GM10248 (cell line): ENCODE results near the gene PRKCB.

ENCODE experiments used
- CTCF ChIA-PET: fragments of 300-600 bp; sonication (Branson Sonifier 250); formaldehyde crosslinking; extraction: SDS; loops from one replicate; lab custom pipeline; 2021; ENCODE audit warnings: antibody characterized with exemption; lab: Yijun Ruan, JAX
- POLR2A ChIA-PET: fragments of 350-650 bp; sonication (Branson Sonifier 250); formaldehyde crosslinking; extraction: SDS; loops from one replicate; lab custom pipeline; 2020; ENCODE audit warnings: antibody characterized with exemption; lab: Yijun Ruan, JAX
- DNase-seq: peaks from one replicate; pipeline ENCODE4 v3.0.0; 2012; ENCODE audit errors: extremely low spot score
- TF ChIP-seq, protein P1 (sequence below): IDR thresholded peaks from 2 replicates; pipeline ENCODE4 v1.5.1; 2012; ENCODE audit warnings: mild to moderate bottlenecking, low read depth; ENCODE audit errors: extremely low read depth, missing control alignments, control extremely low read depth

PRKCB gene

DNA sequence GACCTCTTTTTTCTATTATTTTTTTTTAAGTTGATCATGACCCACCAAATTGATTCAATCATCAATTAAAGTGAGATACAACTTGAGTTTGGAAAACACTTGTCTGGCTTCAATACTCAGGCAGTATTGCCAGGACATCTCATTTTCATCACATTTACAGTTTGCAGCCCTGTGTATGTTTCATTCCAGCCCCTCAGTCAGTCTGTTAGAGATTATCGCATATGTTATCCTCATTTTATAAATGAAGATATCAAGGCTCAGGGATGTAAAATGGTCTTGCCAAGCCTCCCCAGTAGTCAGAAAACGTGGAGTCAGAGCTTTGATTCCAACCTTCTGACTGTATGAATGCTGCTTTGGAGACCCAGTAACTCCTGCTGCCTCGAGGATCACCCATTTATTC lies 333.1 kb downstream of the PRKCB start:
- TF ChIP-seq, protein P1, sequence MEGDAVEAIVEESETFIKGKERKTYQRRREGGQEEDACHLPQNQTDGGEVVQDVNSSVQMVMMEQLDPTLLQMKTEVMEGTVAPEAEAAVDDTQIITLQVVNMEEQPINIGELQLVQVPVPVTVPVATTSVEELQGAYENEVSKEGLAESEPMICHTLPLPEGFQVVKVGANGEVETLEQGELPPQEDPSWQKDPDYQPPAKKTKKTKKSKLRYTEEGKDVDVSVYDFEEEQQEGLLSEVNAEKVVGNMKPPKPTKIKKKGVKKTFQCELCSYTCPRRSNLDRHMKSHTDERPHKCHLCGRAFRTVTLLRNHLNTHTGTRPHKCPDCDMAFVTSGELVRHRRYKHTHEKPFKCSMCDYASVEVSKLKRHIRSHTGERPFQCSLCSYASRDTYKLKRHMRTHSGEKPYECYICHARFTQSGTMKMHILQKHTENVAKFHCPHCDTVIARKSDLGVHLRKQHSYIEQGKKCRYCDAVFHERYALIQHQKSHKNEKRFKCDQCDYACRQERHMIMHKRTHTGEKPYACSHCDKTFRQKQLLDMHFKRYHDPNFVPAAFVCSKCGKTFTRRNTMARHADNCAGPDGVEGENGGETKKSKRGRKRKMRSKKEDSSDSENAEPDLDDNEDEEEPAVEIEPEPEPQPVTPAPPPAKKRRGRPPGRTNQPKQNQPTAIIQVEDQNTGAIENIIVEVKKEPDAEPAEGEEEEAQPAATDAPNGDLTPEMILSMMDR: no peak
- POLR2A ChIA-PET: no interaction called here
- CTCF ChIA-PET: interaction anchor here (1.4 kb wide), 1 partner anchor 16 kb away, joined by 3 read pairs; no protein-coding TSS in a partner anchor
- DNase-seq: no peak

DNA sequence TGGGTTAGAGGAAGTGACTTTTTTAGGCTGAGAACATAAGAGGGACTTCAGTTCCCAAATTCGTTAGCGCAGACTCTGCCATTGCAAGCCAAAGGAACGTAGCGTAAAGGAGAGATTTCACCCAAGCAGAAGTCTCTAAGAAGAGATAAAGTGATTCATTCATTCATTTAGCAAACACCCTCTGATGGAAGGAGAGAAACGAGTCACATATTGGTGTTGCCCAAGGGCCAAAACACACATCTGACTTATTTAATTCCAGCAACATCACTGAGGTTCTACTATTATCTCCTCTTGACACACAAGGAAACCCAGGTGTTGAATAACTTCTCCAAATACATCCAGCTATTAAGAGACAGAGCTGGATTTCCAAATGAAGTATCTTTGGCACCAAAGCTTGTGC lies 334.6 kb downstream of the PRKCB start:
- TF ChIP-seq, protein P1: no peak
- POLR2A ChIA-PET: no interaction called here
- CTCF ChIA-PET: interaction anchor here (0.9 kb wide), 1 partner anchor 21 kb away, joined by 3 read pairs; no protein-coding TSS in a partner anchor
- DNase-seq: no peak

DNA sequence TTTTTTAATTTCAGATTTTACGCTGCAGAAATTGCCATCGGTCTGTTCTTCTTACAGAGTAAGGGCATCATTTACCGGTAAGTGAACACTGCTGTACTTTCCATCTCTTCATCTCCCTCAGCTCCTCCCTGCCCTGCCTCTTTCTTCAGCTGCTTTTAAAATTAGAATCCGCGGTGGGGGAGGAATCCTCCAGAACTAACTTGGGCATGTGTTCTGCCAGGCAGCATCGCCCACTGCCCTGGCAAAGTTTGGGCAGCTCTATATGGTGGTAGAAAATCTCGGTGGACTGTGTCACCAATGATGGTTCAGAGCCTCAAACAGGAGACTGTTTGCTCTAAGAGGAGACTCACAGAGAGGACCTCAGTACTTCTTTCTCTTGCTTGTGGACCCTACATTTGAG lies 338.7 kb downstream of the PRKCB start:
- ChIA-PET CTCF (no interaction called here), POLR2A (no interaction called here)
- TF ChIP-seq, protein P1: no peak
- no peak for DNase-seq

DNA sequence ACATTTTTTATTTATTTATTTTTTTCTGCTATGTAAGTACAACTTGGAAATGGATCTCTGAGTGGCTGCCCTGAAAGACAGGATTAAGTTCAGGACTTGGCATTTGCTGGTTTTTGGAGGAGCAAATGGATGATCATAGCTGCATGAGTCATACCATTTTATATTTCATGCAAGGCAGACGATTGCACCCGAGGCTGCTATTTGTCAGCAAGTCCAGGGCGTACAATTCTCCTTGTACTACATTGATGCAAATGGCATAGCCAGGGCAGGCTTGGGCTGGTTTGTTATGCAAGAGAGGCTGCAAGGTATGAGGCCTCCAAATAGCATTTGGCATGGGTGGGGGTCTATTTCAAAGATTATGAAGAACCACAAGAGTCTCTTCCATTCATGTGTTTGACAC lies 339.2 kb downstream of the PRKCB start:
- POLR2A ChIA-PET: no interaction called here
- CTCF ChIA-PET: no interaction called here
- TF ChIP-seq, protein P1: no peak
- no peak for DNase-seq

DNA sequence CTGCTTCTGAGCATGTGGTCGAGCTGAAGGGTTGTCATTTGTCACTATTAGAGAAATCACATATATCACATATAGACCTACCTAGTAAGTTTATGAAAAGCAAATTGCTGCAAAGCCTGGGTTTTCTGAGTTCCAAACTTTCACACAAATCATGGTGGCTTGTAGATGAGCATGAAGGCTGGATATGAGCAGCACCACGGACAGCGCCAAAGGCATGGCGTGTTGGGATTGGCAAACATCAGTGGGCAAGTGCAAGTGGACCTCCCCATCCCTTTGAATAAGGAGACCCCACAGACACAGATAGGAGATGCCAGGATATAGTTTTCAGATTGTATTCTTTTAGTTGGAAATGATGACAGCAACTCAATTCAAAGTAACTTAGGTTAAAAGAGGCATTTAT lies 342.7 kb downstream of the PRKCB start:
- TF ChIP-seq, protein P1: no peak

DNA sequence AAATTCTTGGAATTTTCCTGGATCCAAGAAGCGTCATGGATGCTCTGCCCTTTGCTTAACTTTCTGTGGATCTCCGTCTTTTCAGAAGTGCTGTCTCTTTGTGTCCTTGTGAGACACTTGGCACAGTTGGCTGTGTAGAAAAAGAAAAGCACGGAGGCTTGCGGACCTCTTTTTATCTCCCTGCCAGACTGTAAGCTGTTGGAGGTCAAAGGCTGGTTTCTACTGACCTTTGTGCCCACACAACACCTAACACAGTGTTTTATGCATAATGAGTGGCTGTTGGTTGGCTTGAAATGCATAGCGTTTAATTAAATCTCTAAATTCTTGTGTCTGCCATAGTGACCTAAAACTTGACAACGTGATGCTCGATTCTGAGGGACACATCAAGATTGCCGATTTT lies 344.7 kb downstream of the PRKCB start:
- DNase-seq: no peak
- ChIA-PET CTCF (no interaction called here), POLR2A (no interaction called here)

More for the DNA sequence above, 342.7 kb downstream of the PRKCB start:
- ChIA-PET POLR2A (no interaction called here), CTCF (no interaction called here)
- no peak for DNase-seq

More for the DNA sequence above, 344.7 kb downstream of the PRKCB start:
- TF ChIP-seq, protein P1: no peak
